IMR-90 (cell line): ENCODE measurements around the gene NOS3. TPM values are rescaled to one million over a fixed set of nuclear protein-coding genes. Genes with fewer than 3 reads are reported as not detected.

Experiments used
- ATAC-seq: fragments of 200-7000 bp; cut with Tn5 transposase; 2 replicates; pipeline ENCODE4 v1.9.1; 2020; ENCODE audit warnings: low read depth, mild to moderate bottlenecking, moderate library complexity
- BruUV-seq: library from RNA; stranded (reverse); fragments of 400-500 nt; replicated peaks from 2 replicates; lab custom pipeline; 2021; lab: Mats Ljungman, UMichigan
- CTCF ChIA-PET: fragments of 300-600 bp; formaldehyde crosslinking; extraction: SDS; loops from one replicate; lab custom pipeline; 2021; ENCODE audit warnings: antibody characterized with exemption; lab: Yijun Ruan, JAX
- POLR2A ChIA-PET: fragments of 300-600 bp; sonication (Branson Sonifier 250); formaldehyde crosslinking; loops from one replicate; lab custom pipeline; 2022; ENCODE audit warnings: antibody characterized with exemption; ENCODE audit not compliant: unreplicated experiment; lab: Charles Lee
- DNase-seq: peaks from one replicate; pipeline ENCODE4 v3.0.0; 2013
- H2AFZ ChIP-seq: replicated peaks from 2 replicates; pipeline ENCODE3; 2013; ENCODE audit warnings: low read length, mild to moderate bottlenecking; ENCODE audit not compliant: poor library complexity
- H2AK5ac ChIP-seq: 2 replicates; pipeline ENCODE4 v1.6.1; 2013; ENCODE audit warnings: low read depth, low read length, inconsistent platforms
- H2AK9ac ChIP-seq: replicated peaks from 2 replicates; pipeline ENCODE3; 2013; ENCODE audit warnings: mild to moderate bottlenecking, low read depth, low read length, moderate library complexity; ENCODE audit not compliant: poor library complexity
- H2BK120ac ChIP-seq: 2 replicates; pipeline ENCODE4 v1.6.1; 2013; ENCODE audit warnings: low read depth, low read length, inconsistent platforms
- H2BK15ac ChIP-seq: 3 replicates; pipeline ENCODE4 v1.6.1; 2013; ENCODE audit warnings: low read depth, low read length, inconsistent platforms
- H2BK20ac ChIP-seq: 2 replicates; pipeline ENCODE4 v1.6.1; 2013; ENCODE audit warnings: low read depth, mild to moderate bottlenecking, inconsistent platforms, low read length, moderate library complexity
- H2BK5ac ChIP-seq: 2 replicates; pipeline ENCODE4 v1.6.1; 2013; ENCODE audit warnings: mild to moderate bottlenecking, low read depth, low read length, inconsistent platforms; ENCODE audit not compliant: poor library complexity, severe bottlenecking
- H3K14ac ChIP-seq: replicated peaks from 2 replicates; pipeline ENCODE4 v1.6.1; 2013; ENCODE audit warnings: low read depth, low read length, inconsistent platforms
- H3K18ac ChIP-seq: 2 replicates; pipeline ENCODE4 v1.6.1; 2013; ENCODE audit warnings: low read depth, low read length, control low read depth
- H3K23ac ChIP-seq: 2 replicates; pipeline ENCODE4 v1.6.1; 2013; ENCODE audit warnings: low read depth, low read length, inconsistent platforms
- H3K27ac ChIP-seq: 2 replicates; pipeline ENCODE4 v1.5.1; 2013; ENCODE audit warnings: mild to moderate bottlenecking, control low read depth, low read length; ENCODE audit not compliant: insufficient read depth
- H3K27me3 ChIP-seq: 2 replicates; pipeline ENCODE4 v1.6.1; 2013; ENCODE audit warnings: low read length; ENCODE audit not compliant: control insufficient read depth, insufficient read depth
- H3K36me3 ChIP-seq: 2 replicates; pipeline ENCODE4 v1.6.1; 2013; ENCODE audit warnings: low read length, mixed read lengths; ENCODE audit not compliant: control insufficient read depth, insufficient read depth
- H3K4ac ChIP-seq: 2 replicates; pipeline ENCODE4 v1.6.1; 2013; ENCODE audit warnings: low read depth, low read length, inconsistent platforms
- H3K4me1 ChIP-seq: 2 replicates; pipeline ENCODE4 v1.6.1; 2013; ENCODE audit warnings: low read length, mixed read lengths; ENCODE audit not compliant: control insufficient read depth, insufficient read depth
- H3K4me2 ChIP-seq: 2 replicates; pipeline ENCODE4 v1.6.1; 2013; ENCODE audit warnings: low read depth, mild to moderate bottlenecking, control low read depth, low read length, moderate library complexity
- H3K4me3 ChIP-seq: 2 replicates; pipeline ENCODE4 v1.5.1; 2013; ENCODE audit warnings: low read depth, mild to moderate bottlenecking, control low read depth, low read length, moderate library complexity; ENCODE audit not compliant: insufficient read depth
- H3K56ac ChIP-seq: 2 replicates; pipeline ENCODE4 v1.6.1; 2013; ENCODE audit warnings: low read length, inconsistent platforms; ENCODE audit not compliant: insufficient read depth; ENCODE audit errors: extremely low read depth
- H3K79me1 ChIP-seq, 2 experiments: 2 replicates each; pipeline ENCODE4 v1.6.1; 2013; ENCODE audit warnings: low read length in 2 of 2, inconsistent platforms in 1 of 2, low read depth in 1 of 2
- H3K9ac ChIP-seq: 2 replicates; pipeline ENCODE4 v1.6.1; 2013; ENCODE audit warnings: low read depth, low read length, control low read depth
- H3K9me1 ChIP-seq: 2 replicates; pipeline ENCODE4 v1.6.1; 2013; ENCODE audit warnings: low read length, inconsistent platforms; ENCODE audit not compliant: insufficient read depth
- H3K9me3 ChIP-seq: 2 replicates; pipeline ENCODE4 v1.6.1; 2013; ENCODE audit warnings: low read length; ENCODE audit not compliant: control insufficient read depth, insufficient read depth
- H4K20me1 ChIP-seq: 2 replicates; pipeline ENCODE4 v1.6.1; 2013; ENCODE audit warnings: low read length, inconsistent platforms; ENCODE audit not compliant: insufficient read depth
- H4K5ac ChIP-seq: 2 replicates; pipeline ENCODE4 v1.6.1; 2013; ENCODE audit warnings: mild to moderate bottlenecking, low read depth, low read length, control low read depth
- H4K8ac ChIP-seq, 2 experiments: 2 replicates each; pipeline ENCODE4 v1.6.1; 2013; ENCODE audit warnings: low read depth in 2 of 2, low read length in 2 of 2, control low read depth in 1 of 2, inconsistent platforms in 1 of 2
- H4K91ac ChIP-seq: 2 replicates; pipeline ENCODE4 v1.6.1; 2013; ENCODE audit warnings: low read depth, low read length, inconsistent platforms; ENCODE audit not compliant: insufficient read depth
- BHLHE40 ChIP-seq: fragments of 150-350 bp; IDR thresholded peaks from 2 replicates; pipeline ENCODE4 v1.6.1; 2016; ENCODE audit warnings: mild to moderate bottlenecking, low read depth, low read length
- CEBPB ChIP-seq: IDR thresholded peaks from 2 replicates; pipeline ENCODE4 v1.6.1; 2012; ENCODE audit warnings: low read depth, low read length, improper control_type of control experiment
- CHD1 ChIP-seq: IDR thresholded peaks from 2 replicates; pipeline ENCODE4 v1.6.1; 2012; ENCODE audit warnings: low read depth, low read length, improper control_type of control experiment
- CTCF ChIP-seq: conservative IDR thresholded peaks from 2 replicates; pipeline ENCODE4 v1.5.1; 2012; ENCODE audit warnings: mild to moderate bottlenecking, low read depth, low read length, improper control_type of control experiment
- FOS ChIP-seq: fragments of 150-350 bp; IDR thresholded peaks from 2 replicates; pipeline ENCODE4 v1.6.1; 2016; ENCODE audit warnings: low read depth, low read length
- MAZ ChIP-seq: IDR thresholded peaks from 2 replicates; pipeline ENCODE4 v1.6.1; 2012; ENCODE audit warnings: low read depth, mild to moderate bottlenecking, low read length, improper control_type of control experiment, moderate library complexity, borderline replicate concordance
- POLR2A ChIP-seq: IDR thresholded peaks from 2 replicates; pipeline ENCODE4 v1.6.1; 2012; ENCODE audit warnings: mild to moderate bottlenecking, low read depth, low read length
- RAD21 ChIP-seq: IDR thresholded peaks from 2 replicates; pipeline ENCODE4 v1.6.1; 2012; ENCODE audit warnings: low read length, improper control_type of control experiment
- RCOR1 ChIP-seq: IDR thresholded peaks from 2 replicates; pipeline ENCODE4 v1.6.1; 2012; ENCODE audit warnings: mild to moderate bottlenecking, low read length, improper control_type of control experiment; ENCODE audit not compliant: insufficient replicate concordance
- RFX5 ChIP-seq: IDR thresholded peaks from 2 replicates; pipeline ENCODE4 v1.8.0; 2012; ENCODE audit warnings: low read depth, mild to moderate bottlenecking, low read length, moderate library complexity
- SMC3 ChIP-seq: fragments of 150-350 bp; IDR thresholded peaks from 2 replicates; pipeline ENCODE4 v1.6.1; 2016; ENCODE audit warnings: low read depth, mild to moderate bottlenecking, antibody characterized with exemption, low read length, moderate library complexity
- USF2 ChIP-seq: fragments of 150-350 bp; IDR thresholded peaks from 2 replicates; pipeline ENCODE4 v1.6.1; 2017; ENCODE audit warnings: mild to moderate bottlenecking, antibody characterized with exemption, low read length, low read depth
- WGBS, 2 experiments: methylation state at CpG; one replicate each; pipeline versions ENCODE4 v1.1.5 to v1.1.7; 2013; ENCODE audit warnings: missing lambda C conversion rate in 2 of 2; ENCODE audit not compliant: insufficient read length in 1 of 2; ENCODE audit errors: extremely low coverage in 2 of 2; 5-methylcytosine and 5-hydroxymethylcytosine counted together
- dilution Hi-C: fragments of 300-500 bp; cut with HindIII; formaldehyde crosslinking; loops from one replicate; pipeline ENCODE4 v1.14.3; 2018; ENCODE audit warnings: low sequenced_read_pairs; ENCODE audit not compliant: unreplicated experiment
- in situ Hi-C: fragments of 300-500 bp; cut with MboI; formaldehyde crosslinking; loops from 3 replicates; pipeline ENCODE4 v1.14.3; 2019; ENCODE audit warnings: low sequenced_read_pairs, inconsistent platforms, mixed read lengths
- intact Hi-C: fragments of 100-400 bp; cut with micrococcal nuclease; formaldehyde crosslinking; loops from 2 replicates; pipeline ENCODE4 v1.10.0; 2022
- polyA plus RNA-seq, 3 experiments: library from polyadenylated mRNA; depleted of rRNA; stranded (reverse); fragments of >200 nt; gene quantifications; 2 replicates each; pipeline ENCODE4 v1.2.3, GENCODE V29; 2012; ENCODE audit warnings: low replicate concordance in 1 of 3
- total RNA-seq: library from RNA; depleted of rRNA; stranded (reverse); fragments of >200 nt; gene quantifications from 2 replicates; pipeline ENCODE4 v1.2.3, GENCODE V29; 2012

NOS3 gene
- total and polyA plus RNA-seq, 2 of the 4 experiments (the other 2 are of a cell fraction) = 0.72 to 2.0 TPM

- Histone ChIP-seq H2BK120ac (no peak overlapping the region), H3K9me1 (no peaks in the 10 kb centered on the region), H3K4me1 (peaks cover 2% of the 10 kb centered on the region; the same call in 1 of the 2 replicates), H3K14ac (no peak overlapping the region), H2BK5ac (no peak overlapping the region), H2AK5ac (no peak overlapping the region), H3K23ac (no peak overlapping the region), H3K36me3 (no peaks in the 10 kb centered on the region), H3K4me3 (no peak overlapping the region), H3K56ac (no peak overlapping the region), H3K27ac (no peak overlapping the region), H4K91ac (no peak overlapping the region), H3K27me3 (peaks cover 15% of the 10 kb centered on the region), H2AK9ac (no peak overlapping the region), H3K9me3 (no peaks in the 10 kb centered on the region), H2BK20ac (no peak overlapping the region), H2AFZ (no peak overlapping the region), H4K20me1 (no peaks in the 10 kb centered on the region), H4K5ac (no peak overlapping the region), H3K4ac (no peak overlapping the region), H3K18ac (no peak overlapping the region), H2BK15ac (no peak overlapping the region), H3K4me2 (no peak overlapping the region), H3K79me1 (no peaks in the 10 kb centered on the region), H3K9ac (no peak overlapping the region), H4K8ac (no peak overlapping the region)
- 100% methylated on average over 2 of the region's 16 CpGs; no CpG with 5 or more reads in 1 of the 2 experiments for WGBS, 2 experiments
- intact Hi-C loops (no loop called here), dilution Hi-C loops (no loop called here), in situ Hi-C loops (no loop called here)
- ChIA-PET CTCF (no interaction called here), POLR2A (no interaction called here)
- no peak for DNase-seq
- TF ChIP-seq BHLHE40 (no peak), CEBPB (no peak), FOS (no peak), CTCF (no peak), POLR2A (no peak), RCOR1 (no peak), MAZ (no peak), CHD1 (no peak), USF2 (no peak), SMC3 (no peak), RAD21 (no peak), RFX5 (no peak)
- no peak for ATAC-seq
- no TSS peak for BruUV-seq
Observed at GRCh38 chr7:151001546-151001945, 10.7 kb downstream of the NOS3 start.
